NCI-H345 treated with DMSO at 0.1 percent for 48 hours (cell line): ENCODE measurements around the gene PLAGL1.
"Not testable (repeated sequence)": the region's sequence is repeated elsewhere in the genome, so short reads cannot be mapped to it uniquely, and the experiment has no call there.

ENCODE experiments used
- DNase-seq: peaks from one replicate; lab custom pipeline; 2025; ENCODE audit not compliant: unreplicated experiment; lab: John Stamatoyannopoulos, UW

PLAGL1 gene

GRCh38 chr6:144009628-144010027 is 1.6 kb upstream of the PLAGL1 start:
- not testable (repeated sequence) for DNase-seq

- no peak for DNase-seq
Measured at GRCh38 chr6:144008846-144009245, 787 bp upstream of the PLAGL1 start.

GRCh38 chr6:144007478-144008119 is 460 bp downstream of the PLAGL1 start:
- DNase-seq: no peak

GRCh38 chr6:144006736-144007477 is 1.2 kb downstream of the PLAGL1 start:
- no peak for DNase-seq

- DNase-seq: no peak
Measured at GRCh38 chr6:143999406-143999805, 8.7 kb downstream of the PLAGL1 start.

GRCh38 chr6:143998686-143999085 is 9.4 kb downstream of the PLAGL1 start:
- no peak for DNase-seq

- DNase-seq: no peak
Measured at GRCh38 chr6:143993965-143994646, 14.0 kb downstream of the PLAGL1 start.

GRCh38 chr6:143992285-143992684 is 15.8 kb downstream of the PLAGL1 start:
- DNase-seq: no peak

GRCh38 chr6:143986463-143987065 is 21.5 kb downstream of the PLAGL1 start:
- no peak for DNase-seq

- DNase-seq: no peak
Measured at GRCh38 chr6:143984666-143985065, 23.4 kb downstream of the PLAGL1 start.

- DNase-seq: no peak
Measured at GRCh38 chr6:143982968-143983367, 25.1 kb downstream of the PLAGL1 start.

- no peak for DNase-seq
Measured at GRCh38 chr6:143980921-143981320, 27.1 kb downstream of the PLAGL1 start.

GRCh38 chr6:143976806-143977349 is 31.2 kb downstream of the PLAGL1 start:
- DNase-seq: no peak

- DNase-seq: no peak
Measured at GRCh38 chr6:143974089-143974488, 34.0 kb downstream of the PLAGL1 start.

GRCh38 chr6:143973097-143973966 is 34.7 kb downstream of the PLAGL1 start:
- DNase-seq: no peak

GRCh38 chr6:143971482-143972205 is 36.4 kb downstream of the PLAGL1 start:
- DNase-seq: no peak

GRCh38 chr6:143970456-143971218 is 37.4 kb downstream of the PLAGL1 start:
- no peak for DNase-seq

- DNase-seq: no peak
Measured at GRCh38 chr6:143969077-143969476, 39.0 kb downstream of the PLAGL1 start.
